Measurements from ENCODE around the gene MTM1.

Gene MTM1

DNA sequence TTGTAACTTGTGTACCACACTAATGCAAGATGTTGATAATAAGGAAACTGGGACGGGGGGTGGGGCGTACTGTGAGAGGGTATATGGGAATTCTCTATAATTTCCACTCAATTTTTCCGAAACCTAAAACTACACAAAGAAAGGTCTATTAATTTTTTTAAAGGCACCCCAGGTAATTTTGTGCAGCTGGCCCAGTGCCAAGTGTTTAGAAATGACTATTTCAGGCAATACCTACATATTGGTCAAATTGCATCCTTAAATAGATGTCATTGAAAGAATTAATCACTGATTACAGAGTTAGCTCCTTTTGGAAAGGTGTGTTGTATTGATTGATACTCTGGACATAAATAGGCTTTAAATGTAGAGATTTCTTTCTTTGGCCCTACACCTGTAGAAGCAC lies 114.7 kb downstream of the MTM1 start:
- no peak for DNase-seq

DNA sequence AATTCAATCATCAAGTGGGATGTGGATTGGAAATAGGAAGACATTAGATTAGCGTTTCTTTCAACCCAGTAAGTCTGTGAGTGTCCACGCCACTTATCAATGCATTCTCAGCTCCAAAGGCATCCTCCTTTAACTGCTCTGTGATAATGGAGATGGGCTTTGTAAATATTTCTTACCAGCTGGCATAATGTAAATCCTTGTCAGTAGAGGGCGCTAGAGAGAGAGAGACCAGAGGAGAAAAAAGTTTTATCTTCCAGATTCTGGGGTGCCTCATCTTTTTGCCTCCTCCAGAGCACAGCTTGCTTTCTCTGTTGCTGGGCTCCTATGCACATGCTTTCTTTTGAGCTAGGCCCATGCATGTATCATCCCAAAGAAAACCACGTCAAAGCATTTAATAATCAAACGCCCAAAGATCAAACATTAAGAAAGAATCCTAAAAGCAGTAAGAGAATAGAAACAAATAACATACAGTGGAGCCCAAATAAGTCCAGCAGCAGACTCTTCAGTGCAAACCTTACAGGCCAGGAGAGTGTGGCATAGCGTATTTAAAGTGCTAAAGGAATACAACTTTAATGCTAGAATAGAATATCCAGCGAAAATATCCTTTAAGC lies 115.2 kb downstream of the MTM1 start:
- DNase-seq: no peak

DNA sequence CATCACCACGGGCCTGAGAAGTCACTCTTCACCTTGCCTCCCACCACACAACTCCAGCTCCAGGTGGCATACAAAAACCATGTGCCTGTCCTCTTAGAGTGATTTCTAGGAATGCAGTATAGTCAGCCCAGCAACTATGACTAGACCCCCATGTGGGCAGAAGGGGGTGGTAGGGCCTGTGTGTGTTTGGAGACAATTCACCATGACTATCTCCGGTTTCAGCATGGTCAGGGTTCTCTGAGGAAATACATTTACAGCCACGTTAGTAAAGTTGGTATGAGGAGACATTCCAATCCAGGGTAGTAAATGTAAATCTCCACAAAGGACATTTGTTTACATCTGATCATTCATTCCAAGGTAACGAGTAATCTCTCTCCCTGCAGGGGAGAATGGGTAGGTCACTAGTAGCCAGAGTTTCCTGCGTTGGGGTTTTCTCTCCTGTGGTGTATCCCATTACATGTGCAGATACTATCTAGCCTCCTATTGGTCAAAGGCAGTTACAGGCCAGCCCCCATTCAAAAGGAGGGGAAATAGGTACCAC lies 120.6 kb downstream of the MTM1 start:
- DNase-seq: no peak

DNA sequence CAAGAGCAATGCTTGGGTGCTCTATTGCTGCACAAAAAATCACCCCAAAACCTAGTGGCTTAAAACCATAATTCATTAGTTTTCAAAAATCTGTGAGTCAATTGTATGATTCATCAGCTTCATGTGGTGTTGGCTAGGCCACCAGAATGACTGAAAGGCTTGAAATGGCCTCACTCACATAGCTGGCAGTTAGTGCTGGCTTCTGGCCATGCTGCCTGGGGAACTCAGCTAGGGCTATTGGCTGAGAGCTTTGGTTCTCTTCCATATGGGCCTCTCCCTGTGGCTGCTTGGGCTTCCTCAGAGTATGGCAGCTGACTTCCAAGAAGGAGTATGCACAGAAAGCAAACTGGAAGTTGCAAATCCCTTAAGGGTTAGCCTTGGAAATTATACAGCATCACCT lies 121.7 kb downstream of the MTM1 start:
- DNase-seq: no peak

DNA sequence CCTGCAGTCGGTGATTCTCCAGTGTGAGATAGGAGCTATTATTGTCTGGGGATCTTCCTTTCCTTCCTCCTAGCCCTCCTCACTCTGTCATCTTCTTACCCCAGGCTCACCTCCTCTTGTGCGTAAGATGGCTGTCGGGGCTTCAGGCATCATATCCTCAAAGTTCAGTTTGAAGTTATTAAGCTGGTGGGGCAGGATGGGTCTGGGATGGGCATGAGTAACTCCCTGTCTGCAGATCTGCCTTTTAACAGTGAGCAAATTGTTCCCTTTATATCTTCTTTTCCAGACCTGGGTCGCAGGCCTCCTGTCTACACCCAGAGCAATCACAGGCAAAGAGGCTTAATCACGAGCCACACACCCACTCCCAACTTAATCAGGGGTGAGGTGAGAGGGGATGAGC lies 123.9 kb downstream of the MTM1 start:
- no peak for DNase-seq

DNA sequence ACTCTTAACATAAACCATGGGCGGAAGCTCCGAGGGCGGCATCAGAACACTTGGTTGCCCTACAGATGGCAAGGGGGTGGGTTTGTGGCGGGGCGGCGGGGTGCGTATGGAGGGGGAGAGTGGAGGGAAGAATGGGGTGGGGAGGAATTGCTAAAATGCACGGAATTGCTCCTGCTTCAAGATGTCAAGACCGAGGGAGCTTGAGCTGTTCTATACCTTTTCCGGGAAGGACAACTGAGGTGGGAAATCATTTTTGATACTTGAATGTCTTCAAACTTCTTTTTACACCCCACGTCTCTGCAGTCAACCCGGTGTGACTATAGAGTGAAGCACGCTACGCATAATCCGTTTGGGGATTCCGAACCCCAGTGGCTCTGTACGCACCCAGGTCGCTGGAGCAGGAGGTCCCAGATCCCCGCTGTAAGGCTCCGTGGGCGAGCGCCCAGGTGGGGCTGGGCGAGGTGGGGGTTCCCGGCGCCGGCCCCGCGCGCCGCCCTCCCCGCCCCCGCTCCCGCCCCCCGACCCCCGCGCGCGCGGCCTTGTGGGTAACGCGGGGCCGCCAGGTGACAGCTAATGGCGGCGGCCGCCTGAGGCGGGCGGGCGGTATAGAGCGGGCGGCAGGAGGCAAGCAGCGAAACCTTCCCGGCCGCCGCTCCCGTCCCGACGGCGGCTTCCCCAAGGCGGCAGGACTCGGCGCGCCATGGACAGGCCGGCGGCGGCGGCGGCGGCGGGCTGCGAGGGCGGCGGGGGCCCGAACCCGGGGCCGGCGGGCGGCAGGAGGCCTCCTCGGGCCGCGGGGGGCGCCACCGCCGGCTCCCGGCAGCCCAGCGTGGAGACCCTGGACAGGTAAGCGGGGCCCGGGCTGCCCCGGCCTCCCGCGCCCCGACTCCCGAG lies 124.7 kb downstream of the MTM1 start, which contains the start of gene MTMR1:
Gene MTMR1 (plus strand): TSS at position 566 of the 894 bp plus-strand sequence. CDS start 135 bp downstream, at position 701.
- peak; percentile 55 for DNase-seq

DNA sequence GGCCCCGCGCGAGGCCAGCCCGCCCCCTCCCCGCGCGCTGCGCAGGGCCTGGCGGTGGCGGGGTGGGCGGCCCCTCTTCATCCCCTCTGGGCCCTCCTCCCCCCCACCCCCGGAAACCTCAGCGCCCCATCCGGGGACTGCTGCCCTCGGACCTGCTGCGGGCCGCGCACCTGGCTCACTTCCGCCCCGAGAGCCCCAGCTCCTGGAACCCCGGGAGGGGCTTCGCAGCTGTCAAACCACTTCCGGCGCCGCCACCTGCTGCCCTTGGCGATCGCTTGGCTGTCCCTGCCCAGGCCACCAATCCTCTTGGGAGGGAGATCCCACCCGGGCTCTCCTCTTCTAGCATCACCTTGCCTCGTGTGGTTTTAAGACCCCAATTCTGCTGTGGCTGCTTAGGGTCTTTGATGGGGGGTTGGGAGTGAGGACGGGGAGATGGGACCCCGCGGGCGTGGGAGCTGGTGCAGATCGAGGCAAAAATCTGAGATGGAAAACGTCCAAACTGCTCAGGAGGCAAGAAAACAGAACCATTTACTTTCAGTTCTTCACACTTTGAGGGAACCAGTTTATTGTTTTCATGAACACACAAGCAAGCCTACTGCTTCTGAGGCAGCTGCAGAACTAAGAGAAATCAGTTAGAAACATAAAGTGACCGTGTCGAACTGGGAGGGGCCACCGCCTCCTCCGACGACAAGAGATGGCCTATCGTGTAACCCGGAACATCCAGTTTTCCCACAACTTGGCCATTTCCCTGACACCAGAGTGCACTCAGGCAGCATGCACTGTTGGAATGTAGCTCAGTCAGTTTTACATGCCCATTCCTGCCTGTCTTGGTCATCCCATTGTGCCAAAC lies 125.5 kb downstream of the MTM1 start:
- DNase-seq: peak; percentile 56

DNA sequence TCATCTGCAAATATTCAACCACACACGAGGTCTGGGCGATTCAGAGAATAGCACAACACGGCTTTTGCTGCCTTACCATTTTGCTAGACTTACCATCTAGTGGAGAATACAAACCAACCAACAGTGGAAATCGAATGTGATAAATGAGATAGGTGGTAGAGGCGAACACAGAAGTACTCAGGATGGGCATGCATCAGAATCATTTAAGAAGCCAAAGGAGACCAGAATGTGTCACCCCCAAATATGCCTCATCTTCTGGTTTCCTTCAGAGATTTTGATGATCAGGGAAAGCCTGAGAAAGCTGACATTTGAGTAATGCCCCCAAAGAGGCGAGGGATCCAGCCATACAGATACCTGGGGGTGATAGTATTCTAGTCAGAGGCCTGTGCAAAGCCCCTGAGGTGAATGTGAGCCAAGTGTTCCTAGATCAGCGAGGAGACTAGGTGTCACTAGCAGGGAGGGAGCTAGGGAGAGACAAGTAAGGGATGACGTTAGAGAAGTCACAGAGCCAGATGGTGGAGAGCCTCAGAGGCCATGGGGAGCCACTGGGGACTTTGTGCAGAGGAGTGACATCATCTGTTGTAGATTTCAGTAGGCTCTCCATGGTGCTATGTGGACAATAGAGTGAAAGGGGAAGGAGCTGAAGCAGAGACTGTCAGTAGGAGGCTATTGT lies 126.5 kb downstream of the MTM1 start:
- DNase-seq: no peak

DNA sequence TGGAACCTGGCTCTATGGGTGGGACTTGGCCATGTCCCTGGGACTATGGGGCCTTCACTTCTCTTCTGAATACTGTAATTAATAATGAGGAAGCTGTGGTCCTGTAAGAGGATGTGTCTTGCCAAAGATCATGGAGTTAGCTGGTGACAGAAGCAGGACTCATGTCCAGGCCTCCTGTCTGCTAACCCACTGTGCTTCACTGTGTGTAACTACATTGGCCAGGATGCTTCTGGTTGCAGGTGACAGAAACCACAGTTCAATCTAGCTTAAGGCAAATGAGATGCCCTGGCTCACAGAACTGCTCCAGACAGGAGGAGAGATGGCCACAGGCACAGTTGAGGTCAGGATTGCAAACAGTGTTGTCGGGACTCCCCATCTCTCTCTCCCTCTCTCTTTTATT lies 127.9 kb downstream of the MTM1 start:
- DNase-seq: no peak

DNA sequence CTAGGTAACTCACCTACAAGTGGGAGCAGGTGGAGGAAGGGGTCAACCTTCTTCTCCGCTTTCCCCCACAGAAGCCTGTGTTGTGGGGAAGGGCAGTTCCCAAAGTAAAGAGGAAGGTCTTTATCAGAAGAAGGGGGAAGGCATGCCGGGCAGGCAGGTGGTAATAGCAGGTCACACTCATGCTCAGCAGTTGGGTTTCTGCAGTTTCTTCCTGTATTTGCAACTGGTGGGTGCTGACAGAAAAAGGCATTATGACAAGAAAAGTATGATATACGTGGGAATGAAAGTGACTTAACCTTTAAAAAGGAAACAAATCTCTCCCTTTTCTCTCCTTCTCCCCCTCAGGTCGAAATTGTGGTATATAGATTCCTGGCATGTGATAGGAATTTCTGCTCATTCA lies 128.4 kb downstream of the MTM1 start:
- DNase-seq: no peak

DNA sequence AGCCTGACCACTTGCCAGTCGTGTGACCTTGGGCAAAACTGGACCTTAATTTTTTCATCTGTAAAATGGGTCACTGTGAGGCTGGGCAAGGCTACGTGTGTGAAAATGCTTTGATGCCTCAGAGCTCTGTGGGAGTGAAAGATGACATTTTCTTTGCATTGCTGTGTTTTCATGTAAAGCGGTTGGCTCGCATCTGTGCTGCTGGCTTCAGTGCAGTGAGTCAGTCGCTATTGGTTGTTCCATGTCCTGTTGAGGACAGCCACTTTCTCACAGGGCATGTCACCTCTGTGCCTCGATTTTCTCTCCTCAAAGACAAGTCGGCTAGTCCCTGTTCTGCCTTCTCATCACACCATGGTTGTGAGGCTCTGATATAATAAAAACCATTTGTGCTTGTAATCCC lies 129.2 kb downstream of the MTM1 start:
- DNase-seq: no peak

DNA sequence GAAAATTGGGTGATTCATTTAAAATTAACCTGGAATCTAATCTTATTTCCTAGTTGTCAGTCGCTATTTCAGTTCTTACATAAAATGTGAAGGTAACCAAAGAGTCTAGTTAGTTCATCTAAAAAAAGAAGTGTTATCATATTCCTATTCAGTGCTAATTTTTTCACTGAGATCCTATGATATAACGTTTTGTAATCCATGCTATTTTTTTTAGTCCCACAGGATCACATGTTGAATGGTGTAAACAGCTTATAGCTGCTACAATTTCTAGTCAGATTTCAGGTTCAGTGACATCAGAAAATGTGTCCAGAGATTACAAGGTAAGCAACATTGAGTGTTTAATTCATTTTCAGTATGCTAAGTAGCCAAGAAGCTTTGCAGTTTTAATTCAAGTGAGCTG lies 130.6 kb downstream of the MTM1 start:
- no peak for DNase-seq

DNA sequence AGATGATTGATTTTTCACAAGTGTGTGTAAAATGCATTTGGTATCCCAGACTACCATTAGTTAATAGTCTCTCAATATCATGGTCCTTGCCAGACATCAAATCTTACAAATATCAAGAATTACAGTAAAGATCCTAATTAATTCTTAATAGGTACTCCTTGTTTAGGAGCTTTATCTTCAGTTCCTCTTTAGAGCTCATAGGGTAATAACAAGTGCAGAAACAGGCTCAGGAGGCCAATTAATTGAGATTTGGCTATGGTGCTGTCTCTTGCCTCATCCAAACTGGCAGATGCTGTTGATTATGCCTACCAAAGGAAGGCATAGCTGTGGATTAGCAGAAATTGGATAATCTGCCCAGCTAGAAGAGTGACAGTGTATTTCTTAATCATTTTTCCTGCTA lies 131.7 kb downstream of the MTM1 start:
- no peak for DNase-seq

DNA sequence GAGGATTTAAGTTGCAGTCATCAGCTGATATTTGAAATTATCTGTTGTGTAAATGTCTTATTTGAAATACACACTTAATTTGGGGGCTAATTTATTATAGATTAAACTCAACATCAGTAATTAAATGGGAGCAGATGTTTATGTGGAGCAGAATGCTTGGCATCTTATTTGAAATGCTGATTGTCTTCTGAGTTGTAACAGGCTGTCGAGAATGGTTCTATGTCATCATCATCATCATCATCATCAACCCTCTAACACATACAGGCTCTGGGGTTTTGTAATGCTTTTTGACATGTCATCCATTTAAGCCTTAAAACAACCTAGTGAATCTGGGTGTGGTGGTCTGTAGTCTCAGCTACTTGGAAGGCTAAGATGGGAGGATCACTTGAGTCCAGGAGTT lies 133.0 kb downstream of the MTM1 start:
- no peak for DNase-seq

DNA sequence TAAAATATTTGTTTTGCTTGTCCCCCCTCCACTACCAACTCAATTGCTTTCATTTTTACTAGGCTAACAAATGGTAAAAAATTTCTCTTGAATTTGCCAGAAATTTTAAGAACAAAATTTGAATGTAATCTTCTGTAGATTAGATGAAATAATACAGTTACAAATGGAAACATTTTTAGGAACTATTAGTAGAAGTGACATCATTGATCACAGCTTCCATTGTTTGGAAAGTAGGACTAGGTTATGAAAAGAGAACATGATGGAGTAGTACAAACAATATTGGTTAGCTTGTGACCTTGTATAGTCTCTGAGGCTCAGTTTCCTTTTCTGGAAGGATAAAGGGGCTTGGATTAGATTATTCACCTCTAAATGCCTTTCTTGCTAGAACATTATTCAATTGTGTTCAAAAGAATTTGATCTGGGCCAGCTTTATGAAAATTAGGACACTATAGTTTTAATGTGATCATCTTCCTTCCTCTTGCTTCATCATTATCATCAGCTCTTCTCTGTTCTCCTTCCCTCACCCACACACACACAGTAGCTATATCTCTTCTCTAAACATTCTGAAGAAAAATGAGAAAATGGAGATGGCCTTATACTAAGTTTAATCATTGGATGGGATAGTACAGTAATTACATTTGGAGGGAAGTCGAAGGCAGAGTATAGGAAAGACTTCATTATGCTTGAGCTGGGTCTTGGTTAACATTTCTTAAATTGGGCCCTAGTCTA lies 134.7 kb downstream of the MTM1 start:
- no peak for DNase-seq

DNA sequence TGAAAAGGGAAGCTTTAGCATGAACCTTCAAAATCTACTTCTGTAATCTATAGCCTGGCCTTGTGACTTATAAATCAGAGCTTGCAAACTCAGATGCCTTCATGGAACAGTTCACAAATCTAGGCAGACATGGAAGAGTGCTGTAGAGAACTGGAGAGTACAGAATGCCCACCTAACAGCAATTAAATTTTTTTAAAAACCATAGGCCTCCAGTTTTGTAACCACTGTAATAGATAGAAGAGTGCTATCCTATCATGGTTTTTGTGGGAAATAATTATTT lies 135.2 kb downstream of the MTM1 start:
- DNase-seq: no peak

DNA sequence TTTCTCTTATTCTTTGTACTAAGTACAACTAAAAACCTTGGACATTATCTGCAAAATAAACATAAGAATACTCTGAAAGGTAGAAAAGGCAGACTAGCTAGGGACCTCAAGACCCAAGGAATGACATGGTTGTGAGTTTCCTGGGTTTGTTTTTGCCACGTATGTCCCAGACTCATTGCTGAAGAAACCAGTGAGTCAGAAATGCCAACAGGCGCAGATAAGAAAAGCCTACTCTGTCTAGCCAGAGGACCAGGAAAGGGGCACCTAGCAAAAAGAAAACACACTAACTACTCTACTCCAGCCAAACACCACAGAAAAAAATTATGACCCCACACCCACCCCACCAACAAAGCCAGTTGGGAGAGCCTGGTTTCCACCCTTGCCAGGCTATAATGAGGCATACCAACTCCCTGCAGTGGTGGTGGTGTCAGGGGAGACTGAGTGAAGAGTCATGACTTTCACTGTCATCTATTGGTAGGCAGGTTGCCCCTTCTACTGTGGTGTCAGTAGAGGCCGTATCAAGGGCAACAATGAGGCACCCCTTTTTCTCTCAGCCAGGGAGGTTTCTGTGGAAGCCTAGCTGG lies 135.7 kb downstream of the MTM1 start:
- no peak for DNase-seq

DNA sequence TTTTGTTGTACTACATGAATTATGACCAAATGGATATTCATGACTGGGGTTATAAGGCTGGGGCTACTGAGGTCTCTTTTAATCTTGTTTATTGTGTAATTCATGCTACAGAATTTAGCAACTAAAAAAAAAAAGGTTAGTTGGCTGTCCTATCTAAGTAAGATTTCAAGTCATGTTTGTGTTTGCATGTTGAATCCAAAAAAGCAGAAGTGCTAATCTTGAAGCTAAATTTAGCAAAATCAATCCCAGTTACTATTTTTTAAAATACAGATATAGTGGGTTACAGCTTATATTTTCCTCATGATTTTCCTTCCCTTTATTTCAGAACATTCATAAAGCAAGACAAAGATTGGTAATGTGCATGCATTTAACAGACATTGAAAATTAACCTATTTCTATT lies 144.2 kb downstream of the MTM1 start:
- no peak for DNase-seq

DNA sequence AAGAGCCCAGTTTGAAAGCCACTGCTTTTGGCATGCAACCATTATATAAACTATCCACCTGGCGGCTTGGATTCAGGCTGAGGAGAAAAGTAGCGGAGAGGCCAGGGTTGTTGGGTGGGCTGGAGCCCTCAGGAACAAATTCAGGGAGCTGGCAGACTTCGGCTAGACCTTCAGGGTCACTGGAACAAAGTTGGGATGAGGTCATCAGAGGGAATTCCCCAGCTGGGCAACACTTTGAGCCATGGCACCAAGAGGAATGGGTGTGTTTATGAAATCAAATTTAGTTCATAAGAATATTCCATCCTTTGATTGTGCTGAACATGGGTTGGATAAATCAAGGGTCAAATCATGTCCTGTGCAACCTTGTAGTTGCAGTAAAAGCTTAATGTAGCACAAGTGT lies 146.8 kb downstream of the MTM1 start:
- no peak for DNase-seq

DNA sequence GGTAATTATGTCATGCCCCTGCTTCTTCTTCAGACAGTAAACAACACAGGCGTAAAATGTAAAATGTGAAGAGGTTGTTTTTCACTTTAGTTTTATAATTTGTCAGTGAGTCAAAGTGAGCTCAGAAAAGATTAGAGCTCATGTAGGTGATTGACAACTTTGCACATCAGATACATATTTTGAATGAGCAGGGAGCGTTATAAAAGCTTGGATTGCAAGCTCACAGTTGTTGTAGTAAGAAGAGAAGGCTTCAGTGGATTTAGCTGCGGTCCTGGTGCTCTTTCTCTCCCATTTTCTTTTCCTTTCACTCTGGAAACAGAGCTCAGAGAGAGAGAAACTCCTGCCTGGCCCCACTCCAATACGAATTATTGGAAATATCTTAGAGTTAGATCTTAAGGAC lies 151.2 kb downstream of the MTM1 start:
- no peak for DNase-seq
